HG02938 (cell line): ENCODE results near the gene NPM1.
"Not testable (repeated sequence)": the region's sequence is repeated elsewhere in the genome, so short reads cannot be mapped to it uniquely, and the experiment has no call there.

Experiments used
- ATAC-seq: cut with Tn5 transposase; IDR thresholded peaks from one replicate; pipeline ENCODE4 v1.9.1; 2021; ENCODE audit warnings: mild to moderate bottlenecking, moderate library complexity; ENCODE audit not compliant: unreplicated experiment

The NPM1 gene

DNA sequence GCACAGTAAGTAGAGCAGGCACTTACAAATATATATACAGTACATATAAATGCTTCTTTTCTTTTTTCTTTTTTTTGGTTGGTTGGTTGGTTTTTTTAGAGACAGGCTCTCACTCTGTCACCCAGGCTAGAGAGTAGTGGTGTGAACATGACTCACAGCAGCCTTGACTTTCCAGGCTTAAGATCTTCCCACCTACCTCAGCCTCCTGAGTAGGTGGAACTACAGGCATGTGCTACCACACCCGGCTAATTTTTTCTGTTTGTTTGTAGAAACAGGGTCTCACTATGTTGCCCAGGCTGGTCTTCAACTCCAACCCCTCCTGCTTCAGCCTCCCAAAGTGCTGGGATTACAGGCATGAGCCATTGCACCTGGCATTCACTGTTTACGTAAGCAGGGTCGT, 2.6 kb upstream of the NPM1 start:
- ATAC-seq: not testable (repeated sequence)

DNA sequence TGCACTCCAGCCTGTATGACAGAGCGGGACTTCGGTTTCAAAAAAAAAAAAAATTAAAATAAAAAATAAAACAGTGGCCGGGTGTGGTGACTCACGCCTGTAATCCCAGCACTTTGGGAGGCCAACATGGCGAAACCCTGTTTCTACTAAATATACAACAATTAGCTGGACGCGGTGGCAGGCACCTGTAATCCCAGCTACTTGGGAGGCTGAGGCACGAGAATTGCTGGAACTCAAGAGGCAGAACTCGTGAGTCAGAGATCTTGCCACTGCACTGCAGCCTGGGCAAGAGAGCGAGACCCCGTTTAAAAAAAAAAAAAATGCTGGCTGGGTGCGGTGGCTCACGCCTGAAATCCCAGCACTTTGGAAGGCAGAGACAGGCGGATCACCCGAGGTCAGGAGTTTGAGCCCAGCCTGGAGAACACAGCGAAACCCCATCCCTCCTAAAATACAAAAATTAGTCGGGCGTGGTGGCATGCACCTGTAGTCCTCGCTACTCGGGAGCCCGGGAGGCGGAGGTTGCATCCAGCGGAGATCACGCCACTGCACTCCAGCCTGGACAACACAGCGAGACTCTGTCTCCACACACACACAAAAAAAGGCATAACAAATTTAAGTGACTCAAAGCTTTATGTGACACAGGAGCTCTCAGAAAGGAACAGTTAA, 1.5 kb upstream of the NPM1 start:
- no peak for ATAC-seq

GRCh38 chr5:171386861-171387344, 746 bp upstream of the NPM1 start:
- no peak for ATAC-seq

- peak; percentile 33 for ATAC-seq
Measured at GRCh38 chr5:171387970-171388815, 544 bp downstream of the NPM1 start.

GRCh38 chr5:171388816-171389168, 1.1 kb downstream of the NPM1 start:
- no peak for ATAC-seq

- no peak for ATAC-seq
Measured at GRCh38 chr5:171390883-171391677, 3.4 kb downstream of the NPM1 start.

GRCh38 chr5:171391996-171392577, 4.4 kb downstream of the NPM1 start:
- no peak for ATAC-seq

- no peak for ATAC-seq
Measured at GRCh38 chr5:171392585-171393159, 5.0 kb downstream of the NPM1 start.

- ATAC-seq: no peak
Measured at GRCh38 chr5:171395042-171395441, 7.4 kb downstream of the NPM1 start.

DNA sequence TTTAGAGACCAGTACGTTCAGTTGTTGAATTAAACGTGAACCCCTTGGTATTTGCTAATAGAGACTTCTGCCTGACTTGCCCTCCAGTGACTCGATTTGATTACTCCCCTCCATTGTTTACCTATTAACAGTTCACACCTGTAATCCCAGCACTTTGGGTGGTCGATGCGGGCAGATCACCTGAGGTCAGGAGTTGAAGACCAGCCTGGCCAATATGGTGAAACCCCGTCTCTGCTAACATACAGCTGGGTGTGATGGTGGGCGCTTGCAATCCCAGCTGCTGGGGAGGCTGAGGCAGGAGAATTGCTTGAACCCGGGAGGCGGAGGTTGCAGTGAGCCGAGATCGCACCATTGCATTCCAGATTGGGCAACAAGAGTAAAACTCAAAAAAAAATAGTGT, 8.9 kb downstream of the NPM1 start:
- not testable (repeated sequence) for ATAC-seq

DNA sequence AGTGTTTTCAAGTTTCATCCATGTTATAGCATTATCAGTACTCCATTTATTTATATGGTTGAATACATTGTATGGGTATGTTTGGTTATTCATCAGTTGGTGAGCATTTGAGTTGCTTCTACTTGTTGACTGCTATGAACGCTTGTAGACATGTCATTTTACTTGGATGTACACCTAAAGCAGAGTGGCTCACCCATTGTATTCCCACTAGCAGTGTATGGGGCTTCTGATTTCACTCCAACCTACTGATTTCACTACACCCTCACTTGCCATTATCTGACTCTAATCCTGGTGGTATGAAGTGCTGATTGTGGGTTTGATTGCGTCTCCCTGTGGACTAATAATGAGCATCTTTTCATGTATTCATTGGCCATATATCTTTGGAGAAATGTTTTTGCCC, 9.5 kb downstream of the NPM1 start:
- no peak for ATAC-seq

GRCh38 chr5:171397599-171397998, 9.9 kb downstream of the NPM1 start:
- no peak for ATAC-seq

GRCh38 chr5:171398660-171399059, 11.0 kb downstream of the NPM1 start:
- not testable (repeated sequence) for ATAC-seq

DNA sequence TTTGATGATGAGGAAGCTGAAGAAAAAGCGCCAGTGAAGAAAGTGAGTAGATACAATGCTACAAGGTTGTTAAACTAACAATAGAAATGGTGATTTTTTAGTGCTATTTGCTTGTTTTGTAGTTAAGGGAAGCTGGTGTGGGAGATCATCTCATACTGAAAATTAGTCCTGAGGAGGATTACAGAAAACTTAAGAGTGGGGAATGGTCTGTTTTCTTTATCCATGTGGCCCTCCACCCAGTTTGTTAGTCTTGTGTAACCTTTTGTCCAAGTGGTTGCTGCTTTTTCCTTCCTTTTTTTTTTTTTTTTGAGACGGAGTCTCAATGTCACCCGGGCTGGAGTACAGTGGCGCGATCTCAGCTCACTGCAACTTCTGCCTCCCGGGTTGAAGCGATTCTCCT, 12.5 kb downstream of the NPM1 start:
- ATAC-seq: no peak

DNA sequence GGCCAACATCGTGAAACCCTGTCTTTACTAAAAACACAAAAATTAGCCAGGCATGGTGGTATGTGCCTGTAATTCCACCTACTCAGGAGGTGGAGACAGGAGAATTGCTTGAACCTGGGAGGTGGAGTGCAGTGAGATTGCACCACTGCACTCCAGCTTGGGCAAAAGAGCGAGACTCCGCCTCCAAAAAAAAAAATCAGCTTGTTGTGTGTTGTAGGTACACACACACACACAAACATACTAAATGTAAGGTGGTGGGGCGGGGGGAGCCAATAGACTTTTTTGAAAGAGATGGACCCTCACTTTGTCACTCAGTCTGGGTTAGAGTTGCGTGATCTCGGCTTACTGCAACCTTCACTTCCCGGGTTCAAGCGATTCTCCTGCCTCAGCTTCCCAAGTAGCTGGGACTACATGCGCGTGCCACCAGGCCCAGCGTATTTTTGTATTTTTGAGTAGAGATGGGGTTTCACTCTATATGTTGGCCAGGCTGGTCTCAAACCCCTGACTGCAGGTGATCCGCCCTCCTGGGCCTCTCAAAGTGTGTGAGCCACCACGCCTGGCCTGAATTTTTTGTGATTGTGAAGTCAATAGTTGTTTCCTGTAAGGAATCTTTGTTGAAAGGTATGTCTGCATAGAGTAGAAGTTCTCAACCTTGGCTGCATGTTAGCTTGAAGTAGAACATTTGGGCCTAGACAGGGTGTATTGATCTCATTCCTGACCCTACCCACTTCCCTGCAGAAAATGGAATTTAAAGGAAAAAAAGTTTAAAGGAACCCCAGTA, 13.7 kb downstream of the NPM1 start:
- ATAC-seq: no peak

DNA sequence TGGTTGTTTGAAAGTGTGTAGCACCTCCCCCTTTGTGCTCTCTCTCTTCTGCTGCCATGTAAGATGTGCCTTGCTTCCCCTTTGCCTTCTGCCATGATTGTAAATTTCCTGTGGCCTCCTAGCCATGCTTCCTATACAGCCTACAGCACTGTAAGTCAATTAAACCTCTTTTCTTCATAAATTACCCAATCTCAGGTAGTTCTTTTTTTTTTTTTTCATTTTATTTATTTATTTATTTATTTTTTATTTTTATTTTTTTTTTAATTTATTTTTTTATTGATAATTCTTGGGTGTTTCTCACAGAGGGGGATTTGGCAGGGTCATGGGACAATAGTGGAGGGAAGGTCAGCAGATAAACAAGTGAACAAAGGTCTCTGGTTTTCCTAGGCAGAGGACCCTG, 15.1 kb downstream of the NPM1 start:
- not testable (repeated sequence) for ATAC-seq

- ATAC-seq: no peak
Measured at GRCh38 chr5:171405615-171406014, 18.0 kb downstream of the NPM1 start.

DNA sequence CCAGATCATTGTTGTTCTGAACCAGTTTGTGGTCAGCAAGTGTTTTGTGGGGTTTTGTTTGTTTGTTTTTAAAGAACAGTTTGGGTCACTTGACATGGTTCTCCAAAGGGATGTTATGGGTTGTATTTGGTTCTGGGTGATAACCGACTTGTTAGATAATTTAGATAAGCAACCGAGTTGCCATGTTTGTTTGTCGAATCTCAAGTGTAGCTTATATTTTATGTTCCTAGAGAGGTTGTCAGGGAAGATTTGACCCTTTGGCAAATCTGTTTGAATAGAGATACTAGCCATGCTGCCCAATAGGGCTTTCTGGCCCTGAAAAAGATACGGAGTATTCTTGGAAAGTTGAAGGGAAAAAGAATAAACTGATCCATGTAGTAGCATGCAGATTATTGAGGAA, 19.6 kb downstream of the NPM1 start:
- ATAC-seq: no peak

DNA sequence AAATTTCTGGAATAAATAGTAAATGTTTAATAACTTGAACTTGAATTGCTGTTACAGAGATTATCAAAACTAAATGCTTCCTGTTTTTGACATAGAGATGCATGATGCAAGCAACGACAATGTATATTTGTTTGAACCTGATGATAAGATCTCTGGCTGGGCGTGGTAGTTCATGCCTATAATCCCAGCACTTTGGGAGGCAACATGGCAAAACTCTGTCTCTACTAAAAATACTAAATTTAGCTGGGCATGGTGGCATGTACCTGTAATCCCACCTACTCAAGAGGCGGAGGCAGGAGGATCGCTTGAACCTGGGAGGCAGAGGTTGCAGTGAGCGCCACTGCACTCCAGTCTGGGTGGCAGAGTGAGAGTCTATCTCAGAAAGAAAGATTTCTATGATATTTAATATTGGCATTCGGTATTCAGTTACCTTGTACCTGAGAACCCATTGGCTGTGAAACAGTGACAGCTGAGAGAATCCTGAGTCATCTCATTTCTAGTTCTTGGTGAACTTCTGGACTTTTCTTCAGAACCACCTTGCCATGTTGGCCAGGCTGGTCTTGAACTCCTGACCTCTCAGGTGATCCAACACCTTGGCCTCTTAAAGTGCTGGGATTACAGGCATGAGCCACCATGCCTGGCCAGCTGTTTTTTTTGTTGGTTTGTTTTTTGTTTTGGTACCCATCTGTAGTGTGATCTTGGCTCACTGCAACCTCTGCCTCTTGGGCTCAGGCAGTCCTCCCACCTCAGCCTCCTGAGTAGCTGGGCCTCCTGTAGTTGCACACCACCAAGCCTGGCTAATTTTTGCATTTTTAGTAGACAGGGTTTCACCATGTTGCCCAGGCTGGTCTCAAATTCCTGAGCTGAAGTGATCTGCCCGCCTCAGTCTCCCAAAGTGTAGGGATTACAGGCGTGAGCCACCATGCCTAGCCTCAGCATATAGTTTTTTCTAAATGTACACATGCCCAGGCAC, 21.8 kb downstream of the NPM1 start:
- ATAC-seq: no peak
